Limb (tissue), 2 donors: ENCODE results near the gene BRPF1.

Experiments
- DNase-seq, 2 donors: peaks; one replicate each; pipeline ENCODE4 v3.0.0-alpha.2; 2016; ENCODE audit errors: extremely low spot score in 2 of 2

BRPF1 gene

GRCh38 chr3:9791127-9791526, 59.6 kb downstream of the BRPF1 start:
- no peak for DNase-seq

GRCh38 chr3:9791790-9792404, 60.4 kb downstream of the BRPF1 start:
- DNase-seq, result no peak

- peak; percentile 96 for DNase-seq
These were observed 61.0 kb downstream of the BRPF1 start, which contains the start of the genes ARPC4 and TADA3 for GRCh38 chr3:9792405-9793160. Gene ARPC4, plus strand, starts transcription at chr3:9793082. Its CDS starts 40 bp downstream, at chr3:9793122. Gene TADA3, minus strand, starts transcription at chr3:9792473. Its CDS starts 1,007 bp downstream, at chr3:9791466.

GRCh38 chr3:9793161-9793781, 61.7 kb downstream of the BRPF1 start:
- DNase-seq, result no peak

- DNase-seq, result no peak
These were observed 62.9 kb downstream of the BRPF1 start for GRCh38 chr3:9794400-9794799.

GRCh38 chr3:9795207-9795606, 63.7 kb downstream of the BRPF1 start:
- DNase-seq, result no peak

GRCh38 chr3:9797196-9797945, 65.8 kb downstream of the BRPF1 start:
- no peak for DNase-seq
